Ishikawa (cell line): ENCODE measurements around the gene PLA2G2C.

Experiments
- EP300 ChIP-seq: IDR thresholded peaks from 2 replicates; pipeline ENCODE4 v1.6.1; 2012; ENCODE audit warnings: borderline replicate concordance
- FOXM1 ChIP-seq: IDR thresholded peaks from 2 replicates; pipeline ENCODE4 v1.6.1; 2012; ENCODE audit warnings: low read depth, borderline replicate concordance
- NFIC ChIP-seq: IDR thresholded peaks from 2 replicates; pipeline ENCODE4 v1.6.1; 2012
- RAD21 ChIP-seq: IDR thresholded peaks from 2 replicates; pipeline ENCODE4 v1.6.1; 2012; ENCODE audit warnings: low read depth
- REST ChIP-seq: IDR thresholded peaks from 2 replicates; pipeline ENCODE4 v1.6.1; 2012; ENCODE audit warnings: low read depth, mild to moderate bottlenecking

- TF ChIP-seq REST (no peak), RAD21 (no peak), EP300 (no peak), NFIC (no peak), FOXM1 (no peak)
Observed at GRCh38 chr1:20174937-20175666, 11.2 kb downstream of the PLA2G2C start.
